ENCODE results near the gene NXPE3. TPM values are rescaled to one million over a fixed set of nuclear protein-coding genes. Genes with fewer than 3 reads are reported as not detected.

The NXPE3 gene
- total and polyA plus RNA-seq, 10 of the 15 experiments (the other 5 are each of a cell fraction or from before 2014, with no cell fraction given): 2.0 to 8.7 (median 5.2) TPM

GRCh38 chr3:101873619-101874018, 94.6 kb downstream of the NXPE3 start (continued):
- TF ChIP-seq ELK1 (IDR thresholded peaks at IDR 0.05; ENCODE audit: low read depth, low read length) (no peak), SMAD1 (IDR thresholded peaks at IDR 0.05; ENCODE audit: low read depth, partially characterized antibody) (no peak), MXI1 (IDR thresholded peaks at IDR 0.05; ENCODE audit: low read depth, low read length) (no peak)

GRCh38 chr3:101876142-101876541, 97.1 kb downstream of the NXPE3 start:
- POLR2A ChIA-PET: interaction anchor here (1.3 kb wide), 1 partner anchor 15 kb away, joined by 3 read pairs; no protein-coding TSS in a partner anchor
- H3K4me2 ChIP-seq (ENCODE audit: control insufficient read depth, insufficient read depth): peak overlapping the region; percentile 64; the same call in 1 of the 2 replicates
- H3K4me1 ChIP-seq (ENCODE audit: control insufficient read depth, insufficient read depth, low read length): peaks cover 12% of the 10 kb centered on the region
- no peaks in the 10 kb centered on the region for H3K79me2 ChIP-seq (ENCODE audit: control insufficient read depth, insufficient read depth, low read length)
- 24% methylated on average over 8 of the region's 8 CpGs for WGBS (ENCODE audit: insufficient coverage, insufficient replicate concordance, low lambda C conversion rate, missing lambda C conversion rate)
- intact Hi-C loops (cut with micrococcal nuclease; ENCODE audit: unreplicated experiment): no loop called here
- SMC1A ChIA-PET (ENCODE audit: uncharacterized antibody, unreplicated experiment): interaction anchor here (1.0 to 2.6 kb wide), 11 partner anchors 13 to 349 kb away, joined by 3 to 9 read pairs (median 4); no protein-coding TSS in a partner anchor
- H3K36me3 ChIP-seq (ENCODE audit: control insufficient read depth in 2 of 2, insufficient read depth in 2 of 2, low read length in 1 of 2): no peaks in the 10 kb centered on the region
- H3K27ac ChIP-seq (ENCODE audit: control insufficient read depth, insufficient read depth): no peak overlapping the region
- in situ Hi-C loops (cut with MboI): no loop called here
- H4K20me1 ChIP-seq (ENCODE audit: control insufficient read depth, insufficient read depth): no peaks in the 10 kb centered on the region
- no peak overlapping the region for H3K9ac ChIP-seq (ENCODE audit: control insufficient read depth, insufficient read depth, low read length)
- ATAC-seq (peak; percentile 86), DNase-seq (ENCODE audit: low read depth, low spot score) (no peak), FAIRE-seq (peak; percentile 61)
- H2AFZ ChIP-seq (ENCODE audit: control insufficient read depth, low read depth, low read length): peak overlapping the region; percentile 54
- BruUV-seq (replicated peaks): no TSS peak
- no peak overlapping the region for H3K4me3 ChIP-seq
- CTCF ChIA-PET: interaction anchor here (0.8 to 2.0 kb wide), 3 partner anchors 11 to 353 kb away, joined by 3 to 6 read pairs (median 3); no protein-coding TSS in a partner anchor
- RAD21 ChIA-PET (ENCODE audit: unreplicated experiment): interaction anchor here (0.6 to 1.4 kb wide), 3 partner anchors 48 to 70 kb away, joined by 3 to 4 read pairs (median 3); no protein-coding TSS in a partner anchor
- H3K9me3 ChIP-seq (replicated peaks; ENCODE audit: control insufficient read depth, insufficient read depth, low read length): no peaks in the 10 kb centered on the region; the same call in 2 of the 3 replicates
- no peaks in the 10 kb centered on the region for H3K27me3 ChIP-seq (replicated peaks in 1 of 2; ENCODE audit: control insufficient read depth in 2 of 2, insufficient read depth in 2 of 2, low read length in 1 of 2)
- no peak for TF ChIP-seq BMI1 (IDR thresholded peaks at IDR 0.05; ENCODE audit: borderline replicate concordance)
- no peak for TF ChIP-seq PRDM15 (CRISPR knock-in tag; IDR thresholded peaks at IDR 0.05)
- TF ChIP-seq, protein P1, sequence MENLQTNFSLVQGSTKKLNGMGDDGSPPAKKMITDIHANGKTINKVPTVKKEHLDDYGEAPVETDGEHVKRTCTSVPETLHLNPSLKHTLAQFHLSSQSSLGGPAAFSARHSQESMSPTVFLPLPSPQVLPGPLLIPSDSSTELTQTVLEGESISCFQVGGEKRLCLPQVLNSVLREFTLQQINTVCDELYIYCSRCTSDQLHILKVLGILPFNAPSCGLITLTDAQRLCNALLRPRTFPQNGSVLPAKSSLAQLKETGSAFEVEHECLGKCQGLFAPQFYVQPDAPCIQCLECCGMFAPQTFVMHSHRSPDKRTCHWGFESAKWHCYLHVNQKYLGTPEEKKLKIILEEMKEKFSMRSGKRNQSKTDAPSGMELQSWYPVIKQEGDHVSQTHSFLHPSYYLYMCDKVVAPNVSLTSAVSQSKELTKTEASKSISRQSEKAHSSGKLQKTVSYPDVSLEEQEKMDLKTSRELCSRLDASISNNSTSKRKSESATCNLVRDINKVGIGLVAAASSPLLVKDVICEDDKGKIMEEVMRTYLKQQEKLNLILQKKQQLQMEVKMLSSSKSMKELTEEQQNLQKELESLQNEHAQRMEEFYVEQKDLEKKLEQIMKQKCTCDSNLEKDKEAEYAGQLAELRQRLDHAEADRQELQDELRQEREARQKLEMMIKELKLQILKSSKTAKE (IDR thresholded peaks at IDR 0.05; ENCODE audit: low read depth, poor library complexity, severe bottlenecking): peak; percentile 17
- no peak for TF ChIP-seq HDAC2 (IDR thresholded peaks at IDR 0.05)
- TF ChIP-seq ZBED1 (IDR thresholded peaks at IDR 0.05; ENCODE audit: borderline replicate concordance): no peak
- TF ChIP-seq SP1 (IDR thresholded peaks at IDR 0.05; ENCODE audit: low read depth, low read length): no peak
- peak; percentile 15; the same call in 1 of the 3 replicates for TF ChIP-seq POU2F2 (IDR thresholded peaks at IDR 0.05; ENCODE audit: borderline replicate concordance, low read depth, low read length)
- no peak for TF ChIP-seq ZNF274 (IDR thresholded peaks at IDR 0.05; ENCODE audit: insufficient read depth, insufficient read length)
- no peak for TF ChIP-seq EZH2 (IDR thresholded peaks at IDR 0.05; ENCODE audit: borderline replicate concordance, control insufficient read depth, low read depth, low read length)
- peak; percentile 54 for TF ChIP-seq EED (IDR thresholded peaks at IDR 0.05; ENCODE audit: low read depth)
- TF ChIP-seq NFYA (IDR thresholded peaks at IDR 0.05; ENCODE audit: borderline replicate concordance, low read depth, low read length): no peak
- TF ChIP-seq ATF3 (IDR thresholded peaks at IDR 0.05; ENCODE audit: borderline replicate concordance, extremely low read depth, low read depth, low read length): no peak
- TF ChIP-seq SIX5 (IDR thresholded peaks at IDR 0.05; ENCODE audit: low read depth, low read length, severe bottlenecking): no peak
